DMS153 treated with DMSO at 0.1 percent for 48 hours (cell line): ENCODE results near the gene ACACA.

Experiments used
- DNase-seq: peaks from one replicate; lab custom pipeline; 2025; ENCODE audit not compliant: unreplicated experiment; lab: John Stamatoyannopoulos, UW

ACACA gene

DNA sequence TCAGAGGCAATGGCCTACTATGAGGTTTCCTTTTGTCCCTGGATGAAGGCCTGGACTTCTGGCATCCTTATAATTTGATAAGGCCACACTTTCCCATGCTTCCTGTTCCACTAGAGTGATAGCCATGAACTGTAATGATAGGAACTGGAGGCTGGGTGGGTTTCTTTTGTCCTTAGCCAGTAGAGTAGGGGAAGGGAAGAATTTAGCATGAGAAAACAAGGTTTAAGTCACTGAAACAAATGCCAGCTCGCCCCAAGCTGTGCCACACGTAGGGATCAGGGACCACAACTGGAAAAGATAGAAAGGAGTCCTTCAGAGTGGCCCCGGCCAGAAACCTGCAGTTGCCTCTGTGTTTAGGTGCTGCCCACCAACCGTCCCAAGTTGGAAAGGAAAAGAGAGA lies 111.7 kb downstream of the ACACA start:
- DNase-seq: no peak

DNA sequence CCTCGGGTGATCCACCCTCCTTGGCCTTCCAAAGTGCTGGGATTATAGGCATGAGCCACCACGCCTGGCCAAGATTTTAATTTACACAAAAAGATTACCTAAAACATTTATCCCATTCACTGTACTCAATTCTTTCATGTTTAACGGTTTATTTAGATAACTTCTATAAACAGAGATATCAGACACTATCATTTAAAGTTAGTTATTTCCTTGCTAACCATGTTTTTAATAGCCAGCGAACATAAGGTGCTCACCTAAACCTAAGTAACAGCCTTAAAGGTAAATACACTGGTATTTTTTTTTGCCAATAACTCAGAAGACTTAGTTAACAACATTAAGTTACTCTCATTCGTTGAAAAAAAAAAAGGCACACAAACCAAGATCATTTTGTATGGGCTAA lies 112.9 kb downstream of the ACACA start:
- DNase-seq: no peak

DNA sequence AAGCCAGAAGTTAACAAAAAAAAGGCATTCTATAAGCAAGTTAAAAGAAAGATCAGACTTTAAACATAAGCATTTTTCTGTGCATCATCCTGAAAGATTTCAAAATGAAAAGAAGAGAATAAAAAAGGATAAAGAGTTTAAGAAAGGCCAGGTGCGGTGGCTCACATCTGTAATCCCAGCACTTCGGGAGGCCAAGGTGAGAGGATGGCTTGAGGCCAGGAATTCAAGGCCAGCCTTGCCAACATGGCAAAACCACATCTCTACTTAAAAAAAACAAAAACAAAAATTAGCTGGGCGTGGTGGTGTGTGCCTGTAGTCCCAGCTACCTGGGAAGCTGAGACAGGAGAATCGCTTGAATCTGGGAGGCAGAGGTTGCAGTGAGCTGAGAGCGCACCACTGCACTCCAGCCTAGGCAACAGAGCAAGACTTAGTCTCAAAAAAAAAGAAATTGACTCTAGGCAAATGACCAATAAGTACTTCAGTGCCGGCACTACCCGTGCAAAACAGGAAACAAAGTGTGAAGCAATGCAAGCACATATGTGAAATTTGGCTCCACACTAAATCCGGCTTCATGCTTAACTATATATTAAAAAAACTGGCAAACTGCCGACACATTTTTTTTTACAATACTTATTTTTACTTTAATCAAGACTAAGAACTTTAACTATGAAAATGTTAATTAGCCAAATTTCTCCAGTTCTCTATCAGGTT lies 114.1 kb downstream of the ACACA start:
- no peak for DNase-seq

DNA sequence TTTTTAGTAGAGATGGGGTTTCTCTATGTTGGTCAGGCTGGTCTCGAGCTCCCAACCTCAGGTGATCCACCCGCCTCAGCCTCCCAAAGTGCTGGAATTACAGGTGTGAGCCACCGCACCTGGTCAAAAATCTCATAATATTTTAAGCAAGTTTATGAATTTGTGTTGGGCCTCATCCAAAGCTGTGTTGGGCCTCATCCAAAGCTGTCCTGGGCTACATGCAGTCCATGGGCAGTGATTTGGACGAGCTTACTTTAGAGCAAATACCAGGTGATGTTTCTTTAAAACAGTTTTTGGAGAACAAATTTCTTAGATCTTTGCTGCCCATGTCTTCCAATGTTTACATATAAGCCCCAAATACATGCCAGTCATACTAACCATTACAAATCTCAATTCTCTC lies 115.3 kb downstream of the ACACA start:
- no peak for DNase-seq

DNA sequence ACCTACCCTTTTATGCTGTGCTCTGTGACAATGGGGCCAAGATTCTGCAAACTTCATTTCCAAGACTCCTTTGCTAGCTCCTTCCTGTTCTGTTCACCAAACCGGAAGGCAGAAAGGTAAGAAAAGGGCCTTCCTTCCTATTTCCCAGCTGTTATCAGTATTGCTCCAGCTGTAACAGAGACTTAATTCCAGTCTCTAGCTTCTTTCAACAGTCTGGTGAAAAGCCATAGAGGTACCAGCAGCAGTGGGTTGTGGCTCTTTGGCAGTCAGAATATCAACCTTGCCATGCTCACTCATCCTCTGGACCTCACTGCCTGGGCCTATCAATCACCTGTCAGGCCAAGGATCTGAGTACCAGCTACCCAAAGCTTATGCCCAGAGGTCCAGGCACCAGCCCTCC lies 120.2 kb downstream of the ACACA start:
- DNase-seq: no peak

DNA sequence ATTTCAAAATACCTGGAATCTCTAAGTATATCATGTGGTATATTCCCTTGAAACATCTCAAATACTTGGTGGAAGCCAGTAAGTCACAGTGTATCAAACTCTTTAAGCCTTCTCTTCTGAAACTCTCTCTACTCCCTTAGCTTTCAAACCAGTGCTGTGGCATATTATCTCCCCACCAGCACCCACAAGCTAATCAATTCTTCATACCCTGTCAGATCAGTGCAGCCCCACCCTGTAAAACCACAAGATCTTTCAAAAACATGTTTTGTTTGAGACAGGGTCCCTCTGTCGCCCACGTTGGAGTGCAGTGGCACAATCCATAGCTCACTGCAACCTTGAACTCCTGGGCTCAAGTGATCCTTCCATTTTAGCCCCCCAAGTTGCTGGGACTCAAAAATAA lies 122.4 kb downstream of the ACACA start:
- DNase-seq: no peak

DNA sequence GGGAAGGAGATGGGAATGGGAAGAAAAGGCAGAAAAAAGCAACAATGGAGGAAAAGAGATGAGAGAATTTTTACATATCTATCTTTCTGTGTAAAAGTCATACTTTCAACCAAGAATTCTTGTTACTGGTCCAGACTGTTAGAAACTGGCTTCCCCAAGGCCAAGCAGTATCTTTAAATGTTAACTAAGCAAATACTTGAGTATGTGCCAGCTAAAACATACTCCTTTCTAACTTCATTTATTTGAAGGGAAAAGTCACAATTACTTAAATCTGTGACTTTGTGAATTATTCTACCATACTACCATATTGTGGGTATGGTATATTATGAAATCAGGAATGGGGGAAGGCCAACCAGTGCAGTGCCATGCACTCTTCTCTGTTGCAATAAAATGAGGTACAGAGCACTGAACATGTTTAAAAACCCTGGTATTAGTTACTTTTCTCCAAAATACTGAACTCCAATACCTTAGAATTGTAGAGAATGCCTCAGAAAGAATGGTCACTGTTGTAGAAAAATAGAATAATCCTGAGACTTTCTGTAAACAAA lies 123.1 kb downstream of the ACACA start:
- no peak for DNase-seq

DNA sequence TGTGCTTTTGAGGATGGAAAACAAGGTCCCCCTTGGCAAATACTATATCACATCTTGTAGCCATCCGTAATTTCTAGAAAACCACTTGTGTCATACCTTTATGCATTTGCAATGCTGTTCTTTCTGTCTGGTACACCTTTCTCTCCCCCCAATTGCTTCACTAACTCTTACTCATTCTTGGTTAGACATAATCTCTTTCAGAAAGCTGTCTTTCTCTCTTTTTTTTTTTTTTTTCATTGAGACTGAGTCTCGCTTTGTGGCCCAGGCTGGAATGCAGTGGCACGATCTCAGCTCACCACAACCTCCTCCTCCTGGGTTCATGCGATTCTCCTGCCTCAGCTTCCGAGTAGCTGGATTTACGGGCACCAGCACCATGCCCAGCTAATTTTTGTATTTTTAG lies 125.8 kb downstream of the ACACA start:
- no peak for DNase-seq

DNA sequence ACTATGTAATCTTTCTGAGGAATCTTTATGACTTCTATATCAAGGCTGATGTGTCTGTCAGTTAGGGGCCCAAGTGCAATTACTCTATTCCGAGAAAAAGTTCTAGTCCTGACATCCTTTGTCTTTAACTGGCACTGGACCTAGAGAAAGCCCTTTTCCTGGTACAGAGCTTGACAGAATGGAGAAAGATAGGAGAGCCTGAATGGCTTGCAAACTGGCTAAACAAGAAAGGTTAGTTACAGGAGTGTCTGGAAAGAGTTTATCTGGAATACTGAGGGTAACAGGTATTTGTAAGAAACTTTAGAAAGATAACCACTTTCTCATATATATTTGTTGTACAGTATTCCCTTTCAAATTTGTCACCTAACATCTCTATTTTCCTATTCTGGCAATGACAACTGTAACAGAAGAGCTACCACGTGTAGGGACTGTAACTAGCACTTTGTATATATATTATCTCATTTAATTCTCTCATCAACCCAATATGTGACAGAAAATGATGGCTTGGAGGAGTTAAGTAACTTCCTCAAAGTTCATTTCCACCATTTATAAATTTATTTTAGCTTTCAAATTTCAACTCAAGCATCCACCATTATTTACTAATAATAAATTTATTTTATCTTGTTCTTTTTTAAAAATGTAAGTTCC lies 128.3 kb downstream of the ACACA start:
- no peak for DNase-seq

DNA sequence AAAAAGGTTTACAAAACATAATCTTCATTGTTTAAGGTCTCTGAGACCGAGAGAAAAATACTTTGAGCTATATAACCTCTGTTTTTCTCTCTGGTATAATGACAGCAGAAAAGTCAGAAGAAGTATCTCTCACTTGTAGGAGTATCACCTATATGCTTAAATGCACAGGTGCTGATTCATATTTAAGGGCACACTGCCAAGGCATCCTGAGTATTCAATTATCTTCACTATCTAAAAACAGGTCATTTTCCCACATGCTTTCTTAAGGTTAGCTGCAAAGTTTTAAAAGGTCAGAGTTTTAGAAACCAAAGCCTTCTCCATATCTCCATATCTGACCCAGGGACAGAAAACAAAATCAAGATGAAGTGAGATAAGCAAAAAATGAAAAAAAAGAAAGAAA lies 130.2 kb downstream of the ACACA start:
- no peak for DNase-seq

DNA sequence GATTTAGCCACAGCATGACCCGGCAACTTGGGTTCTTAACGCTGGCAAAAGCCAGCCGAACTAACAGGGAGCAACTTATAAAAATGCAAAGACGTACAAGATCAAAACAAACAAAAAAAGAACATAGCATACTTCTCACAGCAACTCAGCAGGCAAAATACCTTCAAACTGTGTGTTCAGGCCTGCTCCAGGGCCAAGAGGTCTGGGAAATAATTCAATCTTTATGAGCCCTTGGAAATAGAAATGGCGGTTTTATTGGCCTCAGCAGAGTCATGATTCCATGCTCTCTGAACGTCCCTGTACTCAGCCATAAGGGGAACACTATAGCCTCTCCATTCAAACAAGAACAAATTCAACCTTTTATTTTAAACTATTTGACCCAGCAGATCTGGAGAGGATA lies 132.2 kb downstream of the ACACA start:
- no peak for DNase-seq

DNA sequence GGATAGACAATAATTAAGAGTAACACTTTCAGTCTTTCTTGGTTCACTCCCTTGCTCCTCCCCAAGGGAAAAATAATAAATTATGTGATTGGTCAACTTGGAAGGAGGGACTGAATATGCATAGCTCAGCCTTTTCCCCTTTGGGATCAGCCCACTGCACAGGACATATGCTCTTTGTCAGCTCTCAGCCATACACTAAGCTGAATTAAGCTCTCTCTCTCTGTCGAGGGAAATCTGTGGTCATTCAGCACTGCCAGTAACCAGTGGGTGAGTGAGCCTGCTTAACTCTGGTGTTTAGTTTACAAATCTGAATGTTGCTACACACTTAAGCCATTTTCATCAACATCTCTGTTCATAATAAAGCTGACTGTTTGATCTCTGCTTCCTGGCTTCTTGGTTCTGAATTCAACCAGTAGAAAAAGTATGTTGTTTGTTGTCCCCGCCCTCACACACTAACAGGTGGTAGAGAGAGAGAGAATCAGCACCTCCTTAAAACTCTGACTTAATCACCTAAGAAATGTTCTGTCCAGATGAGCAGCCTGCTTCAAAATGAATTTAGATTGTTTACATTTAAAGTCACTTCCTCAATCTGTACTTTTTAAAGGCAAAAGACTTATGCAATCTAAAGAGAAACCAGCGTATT lies 133.1 kb downstream of the ACACA start:
- DNase-seq: no peak

DNA sequence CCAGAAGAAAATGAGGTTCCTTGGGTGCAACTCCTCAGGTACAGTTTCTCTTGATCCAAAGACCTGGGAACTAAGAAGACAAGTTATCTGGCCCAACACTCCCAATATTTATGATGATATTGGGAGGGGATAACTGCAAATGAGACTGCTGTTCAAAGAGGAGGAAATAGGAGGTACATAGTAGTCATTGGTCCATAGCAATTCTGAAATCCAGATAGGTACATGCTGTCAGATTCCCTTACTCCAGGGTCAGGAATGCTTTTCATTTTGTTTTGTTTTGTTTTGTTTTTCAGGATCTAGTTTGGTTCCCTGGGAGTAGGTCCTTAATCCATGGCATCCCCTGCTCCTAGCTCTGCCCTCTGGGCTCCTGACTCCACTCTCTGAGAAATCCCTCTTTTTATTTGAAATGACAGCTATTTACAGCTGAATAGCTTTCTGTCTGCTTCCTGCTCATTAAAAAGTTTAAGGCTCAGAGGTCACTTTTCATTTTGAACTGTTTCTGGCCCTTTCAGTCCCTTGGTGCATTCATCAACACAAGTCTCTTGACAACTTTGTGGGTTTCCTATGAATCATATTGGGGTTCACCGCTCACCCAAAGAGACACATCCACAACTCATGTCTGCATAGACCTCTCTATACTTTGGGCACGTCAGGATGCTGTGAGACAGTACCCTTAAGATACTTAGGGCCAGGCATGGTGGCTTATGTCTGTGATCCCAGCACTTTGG lies 141.0 kb downstream of the ACACA start:
- no peak for DNase-seq

DNA sequence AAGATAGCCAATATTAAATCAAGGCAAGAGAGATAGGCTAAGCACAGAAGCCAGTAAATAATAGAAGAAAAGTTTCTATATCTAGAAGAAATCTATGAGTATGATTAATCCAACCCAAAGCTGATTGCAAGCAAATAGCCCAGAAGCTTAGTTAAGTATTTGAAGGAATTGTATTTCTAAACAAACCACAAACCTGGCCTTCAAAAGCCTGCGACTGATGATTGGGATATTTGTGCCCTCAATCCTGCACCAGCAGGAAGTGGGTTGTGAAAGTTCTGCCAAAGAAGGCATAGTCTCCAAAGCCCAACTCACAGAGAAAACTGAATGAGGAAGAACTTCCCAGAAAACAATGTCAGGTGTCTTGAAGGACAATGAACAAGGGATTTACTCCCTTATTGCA lies 145.3 kb downstream of the ACACA start:
- no peak for DNase-seq

DNA sequence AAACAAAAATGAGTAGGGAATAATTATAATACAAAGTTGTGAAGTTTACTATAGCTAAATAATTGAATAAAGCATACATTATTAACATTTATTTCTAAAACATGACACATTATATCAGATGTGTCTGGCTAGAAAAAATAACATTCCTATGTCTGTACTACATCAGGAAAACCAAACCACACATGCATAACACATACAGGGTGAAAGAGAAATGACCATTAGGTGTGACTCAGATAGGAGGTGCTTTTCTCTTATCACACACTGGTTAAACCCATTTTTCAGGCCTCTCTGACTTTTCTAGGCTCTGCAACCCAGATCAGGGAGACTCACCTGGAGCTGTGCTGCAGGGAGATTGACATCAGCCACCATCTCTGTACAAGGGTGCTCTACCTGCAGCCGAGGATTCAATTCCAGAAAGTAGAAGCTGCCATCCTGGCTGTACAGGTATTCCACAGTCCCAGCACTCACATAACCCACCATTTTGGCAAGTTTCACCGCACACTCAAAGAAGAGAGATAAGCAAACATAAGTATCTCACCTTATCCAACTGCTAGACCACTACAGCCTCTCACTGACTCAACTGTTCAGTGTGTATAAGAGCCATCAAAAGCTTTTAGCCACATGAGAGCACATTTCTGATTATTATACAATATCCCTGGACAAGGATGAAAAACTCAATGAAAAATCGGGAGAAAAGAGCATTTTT lies 147.5 kb downstream of the ACACA start:
- no peak for DNase-seq

DNA sequence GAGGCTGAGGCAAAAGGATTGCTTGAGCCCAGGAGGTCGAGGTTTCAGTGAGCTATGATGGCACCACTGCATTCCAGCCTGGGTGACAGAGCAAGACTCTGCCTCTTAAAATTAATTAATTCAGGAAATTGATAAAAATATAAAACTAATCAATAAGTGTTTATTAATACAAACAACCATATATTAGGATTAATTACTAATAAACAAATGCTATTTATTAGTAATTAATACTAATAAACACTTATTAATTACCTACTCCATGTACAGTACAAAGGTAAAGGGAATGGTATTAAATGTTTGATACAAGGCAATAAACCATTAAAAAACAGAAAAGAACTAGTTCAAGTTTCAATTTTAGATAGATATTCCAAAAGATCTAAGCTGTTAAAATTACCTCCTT lies 150.0 kb downstream of the ACACA start:
- no peak for DNase-seq

DNA sequence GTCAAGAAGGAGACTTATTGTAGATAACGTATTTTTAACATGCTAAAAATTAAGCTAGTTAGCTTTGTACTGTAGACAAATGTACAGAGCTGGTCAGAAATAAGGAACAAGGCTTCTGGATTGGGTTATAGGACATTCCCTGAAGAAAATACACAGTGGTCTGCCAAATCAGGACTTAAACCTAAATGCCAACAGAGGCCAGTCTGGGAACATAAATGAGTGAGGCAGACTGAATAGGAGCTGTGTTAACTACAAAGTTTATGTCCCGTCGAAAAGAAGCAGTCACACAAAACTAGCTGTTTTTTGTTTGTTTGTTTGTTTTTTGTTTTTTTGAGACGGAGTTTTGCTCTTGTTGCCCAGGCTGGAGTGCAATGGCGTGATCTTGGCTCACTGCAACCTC lies 151.2 kb downstream of the ACACA start:
- DNase-seq: no peak

DNA sequence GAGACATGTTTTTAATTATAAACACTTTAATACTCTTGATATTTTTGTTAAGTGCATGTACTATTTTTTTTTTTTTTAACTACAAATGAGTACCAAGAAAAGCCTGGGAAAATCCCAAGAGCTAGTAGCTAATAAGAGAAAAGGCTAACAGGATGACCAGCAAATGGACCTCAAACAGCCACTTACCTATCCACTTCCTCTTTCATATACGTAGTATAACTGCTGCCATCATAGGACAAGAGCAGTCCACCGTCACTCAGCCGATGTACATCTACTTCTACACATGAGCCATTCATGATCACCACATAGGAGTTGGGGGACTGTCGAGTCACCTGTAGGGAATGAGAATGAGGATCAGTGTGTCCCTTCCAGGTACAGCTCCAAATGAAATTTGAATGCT lies 158.8 kb downstream of the ACACA start:
- DNase-seq: no peak

DNA sequence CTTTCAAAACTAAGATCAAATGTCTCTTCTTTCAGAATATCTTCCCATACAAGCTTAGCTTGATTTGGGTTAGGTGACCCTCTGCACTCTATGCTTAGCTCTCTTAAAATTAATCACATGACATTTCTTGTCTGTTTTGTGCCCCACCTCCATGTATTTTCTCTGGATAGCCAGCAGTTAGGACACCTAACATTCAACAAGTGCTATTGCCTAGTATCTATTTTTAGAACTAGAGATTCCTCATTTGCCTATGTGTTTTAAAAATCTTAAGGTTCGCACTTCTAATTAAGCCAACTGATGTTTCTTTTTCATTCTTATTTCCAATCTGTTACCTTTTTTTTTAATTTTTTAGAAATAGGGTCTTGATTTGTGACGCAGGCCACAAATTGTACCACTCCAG lies 160.6 kb downstream of the ACACA start:
- DNase-seq: no peak

DNA sequence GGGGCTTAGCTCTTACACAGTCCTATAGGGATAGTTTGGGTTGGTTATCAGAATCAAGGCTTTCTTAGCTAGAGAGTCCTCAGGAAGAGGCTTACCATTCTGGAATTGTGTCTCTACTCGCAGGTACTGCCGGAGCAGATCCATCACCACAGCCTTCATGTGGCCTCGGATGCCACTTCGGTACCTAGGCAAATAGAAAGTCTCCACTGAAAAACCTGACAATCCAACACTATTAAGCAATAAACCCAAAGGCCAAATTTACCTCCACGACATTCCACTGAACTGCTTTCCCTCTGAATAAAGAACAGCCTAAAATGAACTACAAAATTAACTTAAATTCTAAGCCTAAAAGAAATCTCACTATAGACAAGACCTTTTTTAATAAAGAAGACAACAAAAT lies 166.3 kb downstream of the ACACA start:
- no peak for DNase-seq
